NB4 (cell line): ENCODE measurements around the gene CYP24A1.
"Not testable (repeated sequence)": the region's sequence is repeated elsewhere in the genome, so short reads cannot be mapped to it uniquely, and the experiment has no call there.

Experiments
- DNase-seq: peaks from one replicate; pipeline ENCODE4 v3.0.0; 2010; ENCODE audit warnings: low read depth
- H3K4me3 ChIP-seq: one replicate; pipeline ENCODE4 v1.5.1; 2011; ENCODE audit warnings: mild to moderate bottlenecking, low read depth, low read length, moderate library complexity
- CTCF ChIP-seq: IDR thresholded peaks from one replicate; pipeline ENCODE4 v1.5.1; 2012; ENCODE audit warnings: low read depth, low read length
- MYC ChIP-seq: IDR thresholded peaks from 2 replicates; pipeline ENCODE4 v1.6.1; 2011; ENCODE audit warnings: low read depth, low read length
- POLR2A ChIP-seq: IDR thresholded peaks from 2 replicates; pipeline ENCODE4 v1.6.1; 2011; ENCODE audit warnings: mild to moderate bottlenecking; ENCODE audit not compliant: insufficient read length; ENCODE audit errors: extremely low read depth
- TF ChIP-seq, protein P1 (sequence below): IDR thresholded peaks from 2 replicates; pipeline ENCODE4 v1.6.1; 2011; ENCODE audit warnings: low read depth, low read length

Gene CYP24A1

GRCh38 chr20:54134445-54135220 is 39.2 kb downstream of the CYP24A1 start:
- no peak overlapping the region for H3K4me3 ChIP-seq
- no peak for DNase-seq
- TF ChIP-seq MYC (no peak), POLR2A (no peak), CTCF (no peak)
- TF ChIP-seq, protein P1, sequence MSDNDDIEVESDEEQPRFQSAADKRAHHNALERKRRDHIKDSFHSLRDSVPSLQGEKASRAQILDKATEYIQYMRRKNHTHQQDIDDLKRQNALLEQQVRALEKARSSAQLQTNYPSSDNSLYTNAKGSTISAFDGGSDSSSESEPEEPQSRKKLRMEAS, result no peak

DNA sequence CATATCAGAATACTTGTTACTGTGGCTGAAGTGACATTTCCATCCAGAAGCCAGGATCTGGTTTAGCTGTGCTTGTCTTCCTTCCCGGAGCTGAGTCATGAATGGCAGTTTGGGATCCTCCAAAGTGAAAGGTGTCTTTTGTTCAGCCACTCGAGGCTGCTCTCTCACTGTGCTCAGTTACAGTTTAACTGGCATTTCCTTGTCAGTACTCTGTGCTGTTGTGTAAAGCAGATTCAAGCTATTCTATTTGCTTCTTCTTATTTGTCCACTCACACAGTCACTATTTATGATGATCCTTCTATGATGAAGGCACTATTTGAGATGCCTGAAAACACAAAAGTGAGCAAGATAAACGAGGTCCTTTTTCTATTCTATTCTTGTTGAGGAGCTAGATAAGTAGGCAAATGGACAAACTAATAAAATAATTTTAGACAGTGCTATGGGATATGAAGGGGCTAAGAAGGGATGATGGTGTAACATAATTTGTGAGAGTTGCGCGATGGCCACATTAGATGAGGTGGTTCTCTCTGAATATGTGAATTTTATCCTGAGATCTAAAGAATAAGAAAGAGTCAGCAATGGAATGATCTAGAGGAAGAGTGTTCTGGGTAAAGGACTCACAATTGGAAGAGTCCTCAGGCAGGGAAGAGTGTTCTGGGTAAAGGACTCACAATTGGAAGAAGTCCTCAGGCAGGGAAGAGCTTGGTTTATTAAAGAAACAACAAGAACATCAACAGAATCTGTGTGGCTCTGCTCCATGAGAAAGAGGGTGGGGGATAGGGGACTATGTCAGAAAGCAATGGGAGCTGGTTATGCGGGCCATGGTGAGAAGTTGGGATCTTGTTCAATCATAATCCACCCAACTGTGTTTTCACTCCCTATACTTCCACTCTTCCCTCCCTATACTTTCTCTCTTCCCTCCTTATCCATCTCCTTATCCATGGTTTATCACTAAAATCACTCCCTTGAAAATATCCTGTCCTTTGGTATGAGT is 40.1 kb downstream of the CYP24A1 start:
- no peak for DNase-seq
- no peak for TF ChIP-seq MYC
- TF ChIP-seq CTCF, result no peak
- no peak for TF ChIP-seq POLR2A
- TF ChIP-seq, protein P1, result no peak
- H3K4me3 ChIP-seq, result no peak overlapping the region

DNA sequence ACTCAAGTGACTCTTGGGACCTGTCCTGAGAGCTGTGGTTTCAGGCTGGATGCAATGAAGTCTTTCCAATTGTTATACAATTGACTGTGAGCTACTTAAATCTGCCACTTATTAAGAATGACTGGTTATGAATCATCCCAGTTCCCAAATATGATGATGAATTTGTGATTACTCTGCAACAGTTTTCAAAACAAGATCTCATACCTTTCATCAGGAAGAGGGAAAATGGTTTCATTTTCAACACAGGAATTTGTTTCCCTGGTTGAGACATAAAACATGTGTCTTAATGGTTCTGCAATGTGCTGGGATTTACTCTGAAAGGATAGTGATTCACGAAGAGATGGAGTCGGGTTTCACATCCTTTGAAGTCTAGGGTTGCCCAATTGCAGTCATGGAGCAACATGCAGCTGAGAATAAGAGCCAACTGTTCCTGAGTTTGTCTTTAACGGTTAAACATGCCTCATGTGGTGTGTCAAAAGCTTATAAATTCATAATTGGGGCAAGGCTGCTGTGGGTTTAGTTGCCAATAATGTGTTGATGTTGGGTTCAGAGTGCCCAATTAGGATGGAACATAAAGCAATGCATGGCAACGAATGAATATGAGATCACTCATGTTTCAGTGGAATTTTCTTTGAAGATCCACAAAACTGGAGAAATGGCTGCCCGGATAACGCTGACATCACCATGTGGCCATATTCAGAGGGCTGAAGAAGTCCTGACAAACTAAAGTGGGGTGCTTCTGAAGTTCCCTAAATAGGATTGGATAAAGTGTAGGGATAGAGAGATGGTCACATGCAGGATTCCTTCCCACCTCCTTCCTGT is 41.0 kb downstream of the CYP24A1 start:
- TF ChIP-seq, protein P1, result peak; percentile 73
- no peak for TF ChIP-seq CTCF
- TF ChIP-seq MYC, result peak; percentile 85
- TF ChIP-seq POLR2A, result no peak
- H3K4me3 ChIP-seq, result no peak overlapping the region
- DNase-seq, result peak; percentile 48

- no peak overlapping the region for H3K4me3 ChIP-seq
- DNase-seq, result no peak
- TF ChIP-seq MYC (no peak), CTCF (no peak), POLR2A (no peak)
- TF ChIP-seq, protein P1, result no peak
These were observed 41.8 kb downstream of the CYP24A1 start for GRCh38 chr20:54131675-54132611.

- H3K4me3 ChIP-seq, DNase-seq: not testable (repeated sequence)
These were observed 42.7 kb downstream of the CYP24A1 start for GRCh38 chr20:54131125-54131524.
